Keratinocyte (primary cell): ENCODE measurements around the gene TRAPPC13.

Experiments
- CTCF ChIP-seq, 3 experiments: IDR thresholded peaks in 1 of 3; conservative IDR thresholded peaks in 1 of 3; optimal IDR thresholded peaks in 1 of 3; 2 replicates in 2 of 3; 3 replicates in 1 of 3; pipeline versions ENCODE3 to v1.5.1; 2011; ENCODE audit warnings: low read length in 3 of 3, mild to moderate bottlenecking in 3 of 3, moderate library complexity in 2 of 3, control low read depth in 1 of 3, inconsistent platforms in 1 of 3; ENCODE audit not compliant: insufficient read depth in 2 of 3; ENCODE audit errors: extremely low read depth in 1 of 3
- EZH2 ChIP-seq: IDR thresholded peaks from one replicate; pipeline ENCODE4 v1.6.1; 2012; ENCODE audit warnings: inconsistent platforms, mild to moderate bottlenecking, low read length, moderate library complexity

GRCh38 chr5:65646938-65647337, 22.1 kb downstream of the TRAPPC13 start:
- TF ChIP-seq CTCF (optimal IDR thresholded peaks at IDR 0.05 in 1 of 3, IDR thresholded peaks at IDR 0.05 in 1 of 3, conservative IDR thresholded peaks at IDR 0.05 in 1 of 3; ENCODE audit: extremely low read depth in 1 of 3, insufficient read depth in 2 of 3, low read length in 3 of 3) (no peak), EZH2 (no peak)
